GM19238 (cell line): ENCODE results near the gene TTC22.
A peak's percentile ranks its signal among the peaks of the same experiment; 100 is the strongest.

ENCODE experiments used
- DNase-seq: peaks from one replicate; pipeline ENCODE4 v3.0.0; 2011; ENCODE audit warnings: low spot score; ENCODE audit not compliant: insufficient read length

TTC22 gene

GRCh38 chr1:54800899-54801759 lies at the start of gene TTC22:
TTC22 (minus strand) TSS chr1:54801323; CDS start chr1:54801163, 160 bp downstream.
- peak; percentile 82 for DNase-seq

GRCh38 chr1:54850737-54851136 lies 49.6 kb upstream of the TTC22 start:
- no peak for DNase-seq

- DNase-seq = no peak
Measured at GRCh38 chr1:54850069-54850730, 49.1 kb upstream of the TTC22 start.

GRCh38 chr1:54849219-54850068 lies 48.3 kb upstream of the TTC22 start:
- DNase-seq = no peak

- no peak for DNase-seq
Measured at GRCh38 chr1:54848134-54848948, 47.2 kb upstream of the TTC22 start.

- DNase-seq = no peak
Measured at GRCh38 chr1:54846716-54847284, 45.7 kb upstream of the TTC22 start.

- no peak for DNase-seq
Measured at GRCh38 chr1:54846301-54846700, 45.2 kb upstream of the TTC22 start.

GRCh38 chr1:54845772-54846171 lies 44.6 kb upstream of the TTC22 start:
- no peak for DNase-seq

GRCh38 chr1:54844564-54844963 lies 43.4 kb upstream of the TTC22 start:
- DNase-seq = no peak

GRCh38 chr1:54843449-54843848 lies 42.3 kb upstream of the TTC22 start:
- DNase-seq = no peak

- no peak for DNase-seq
Measured at GRCh38 chr1:54842963-54843362, 41.8 kb upstream of the TTC22 start.

GRCh38 chr1:54842206-54842915 lies 41.2 kb upstream of the TTC22 start:
- no peak for DNase-seq

GRCh38 chr1:54839824-54840223 lies 38.7 kb upstream of the TTC22 start:
- DNase-seq = no peak

GRCh38 chr1:54838565-54839180 lies 37.5 kb upstream of the TTC22 start:
- DNase-seq = no peak

- no peak for DNase-seq
Measured at GRCh38 chr1:54837002-54837853, 36.1 kb upstream of the TTC22 start.

- DNase-seq = no peak
Measured at GRCh38 chr1:54836594-54836993, 35.5 kb upstream of the TTC22 start.

GRCh38 chr1:54835970-54836369 lies 34.8 kb upstream of the TTC22 start:
- DNase-seq = no peak

GRCh38 chr1:54835131-54835898 lies 34.2 kb upstream of the TTC22 start:
- no peak for DNase-seq
